Measurements from ENCODE around the gene FAIM2.

The FAIM2 gene

GRCh38 chr12:49912345-49913255 is 8.9 kb upstream of the FAIM2 start:
- Histone ChIP-seq H3K9me3 (ENCODE audit: insufficient read depth, low read depth, low read length) (peaks cover 1% of the 10 kb centered on the region), H3K18ac (ENCODE audit: low read length) (no peak overlapping the region), H3K79me1 (ENCODE audit: low read length) (no peaks in the 10 kb centered on the region), H3K4me3 (ENCODE audit: low read depth, low read length) (no peak overlapping the region), H2BK5ac (ENCODE audit: low read depth, low read length, poor library complexity) (no peak overlapping the region), H4K8ac (ENCODE audit: low read depth, low read length) (no peak overlapping the region), H3K4ac (ENCODE audit: low read depth, low read length) (no peak overlapping the region), H3K79me2 (ENCODE audit: control insufficient read depth, insufficient read depth, low read length, poor library complexity) (no peaks in the 10 kb centered on the region), H3K4me2 (ENCODE audit: low read length) (no peak overlapping the region), H3K9ac (ENCODE audit: low read length) (no peak overlapping the region), H2AK5ac (ENCODE audit: low read length) (no peak overlapping the region), H3K4me1 (ENCODE audit: control insufficient read depth in 1 of 2, insufficient read depth in 2 of 2, low read length in 2 of 2) (no peaks in the 10 kb centered on the region), H3K23ac (ENCODE audit: low read length) (no peak overlapping the region), H4K91ac (ENCODE audit: low read depth, low read length) (no peak overlapping the region), H3K14ac (ENCODE audit: low read length) (no peak overlapping the region), H2BK12ac (ENCODE audit: low read length) (no peak overlapping the region), H3K27me3 (ENCODE audit: insufficient read depth, low read length) (no peaks in the 10 kb centered on the region), H2AFZ (ENCODE audit: insufficient read depth, low read length, poor library complexity) (no peak overlapping the region), H4K12ac (ENCODE audit: low read depth, low read length) (no peak overlapping the region), H3K36me3 (ENCODE audit: control insufficient read depth in 1 of 2, insufficient read depth in 2 of 2, low read length in 2 of 2) (no peaks in the 10 kb centered on the region), H2BK120ac (ENCODE audit: insufficient read depth, low read length, poor library complexity) (no peak overlapping the region), H3K27ac (ENCODE audit: low read depth, low read length) (no peak overlapping the region)
- DNase-seq, result no peak
- WGBS (ENCODE audit: extremely low coverage, insufficient coverage, insufficient read length), result no CpG with 5 or more reads among the region's 16 CpGs

- Histone ChIP-seq H3K18ac (ENCODE audit: low read length) (no peak overlapping the region), H3K14ac (ENCODE audit: low read length) (no peak overlapping the region), H4K91ac (ENCODE audit: low read depth, low read length) (no peak overlapping the region), H3K27me3 (ENCODE audit: insufficient read depth, low read length) (no peaks in the 10 kb centered on the region), H2BK5ac (ENCODE audit: low read depth, low read length, poor library complexity) (no peak overlapping the region), H2AFZ (ENCODE audit: insufficient read depth, low read length, poor library complexity) (no peak overlapping the region), H3K79me1 (ENCODE audit: low read length) (no peaks in the 10 kb centered on the region), H3K27ac (ENCODE audit: low read depth, low read length) (no peak overlapping the region), H2AK5ac (ENCODE audit: low read length) (no peak overlapping the region), H3K4me2 (ENCODE audit: low read length) (no peak overlapping the region), H3K79me2 (ENCODE audit: control insufficient read depth, insufficient read depth, low read length, poor library complexity) (no peaks in the 10 kb centered on the region), H2BK120ac (ENCODE audit: insufficient read depth, low read length, poor library complexity) (no peak overlapping the region), H3K4me1 (ENCODE audit: control insufficient read depth in 1 of 2, insufficient read depth in 2 of 2, low read length in 2 of 2) (no peaks in the 10 kb centered on the region), H3K4me3 (ENCODE audit: low read depth, low read length) (no peak overlapping the region), H3K9me3 (ENCODE audit: insufficient read depth, low read depth, low read length) (no peaks in the 10 kb centered on the region), H3K4ac (ENCODE audit: low read depth, low read length) (no peak overlapping the region), H3K36me3 (ENCODE audit: control insufficient read depth in 1 of 2, insufficient read depth in 2 of 2, low read length in 2 of 2) (no peaks in the 10 kb centered on the region), H4K8ac (ENCODE audit: low read depth, low read length) (no peak overlapping the region), H3K9ac (ENCODE audit: low read length) (no peak overlapping the region), H2BK12ac (ENCODE audit: low read length) (no peak overlapping the region), H4K12ac (ENCODE audit: low read depth, low read length) (no peak overlapping the region), H3K23ac (ENCODE audit: low read length) (no peak overlapping the region)
- WGBS (ENCODE audit: extremely low coverage, insufficient coverage, insufficient read length), result no CpG with 5 or more reads among the region's 2 CpGs
- no peak for DNase-seq
Observed at GRCh38 chr12:49911213-49911605, 7.5 kb upstream of the FAIM2 start.

GRCh38 chr12:49910331-49911212 is 6.9 kb upstream of the FAIM2 start:
- H3K27me3 ChIP-seq (ENCODE audit: insufficient read depth, low read length), result no peaks in the 10 kb centered on the region
- H2AK5ac ChIP-seq (ENCODE audit: low read length), result no peak overlapping the region
- no peak overlapping the region for H3K14ac ChIP-seq (ENCODE audit: low read length)
- no peak overlapping the region for H3K9ac ChIP-seq (ENCODE audit: low read length)
- no peak overlapping the region for H2AFZ ChIP-seq (ENCODE audit: insufficient read depth, low read length, poor library complexity)
- no peak overlapping the region for H4K12ac ChIP-seq (ENCODE audit: low read depth, low read length)
- H3K4ac ChIP-seq (ENCODE audit: low read depth, low read length), result no peak overlapping the region
- no CpG with 5 or more reads among the region's 15 CpGs for WGBS (ENCODE audit: extremely low coverage, insufficient coverage, insufficient read length)
- H3K27ac ChIP-seq (ENCODE audit: low read depth, low read length), result no peak overlapping the region
- no peak overlapping the region for H4K8ac ChIP-seq (ENCODE audit: low read depth, low read length)
- H3K18ac ChIP-seq (ENCODE audit: low read length), result no peak overlapping the region
- no peaks in the 10 kb centered on the region for H3K79me1 ChIP-seq (ENCODE audit: low read length)
- H3K4me1 ChIP-seq (ENCODE audit: control insufficient read depth in 1 of 2, insufficient read depth in 2 of 2, low read length in 2 of 2), result no peaks in the 10 kb centered on the region
- H3K79me2 ChIP-seq (ENCODE audit: control insufficient read depth, insufficient read depth, low read length, poor library complexity), result no peaks in the 10 kb centered on the region
- H3K9me3 ChIP-seq (ENCODE audit: insufficient read depth, low read depth, low read length), result peaks cover under 1% of the 10 kb centered on the region
- no peak overlapping the region for H3K23ac ChIP-seq (ENCODE audit: low read length)
- no peak for DNase-seq
- H3K4me3 ChIP-seq (ENCODE audit: low read depth, low read length), result no peak overlapping the region
- no peak overlapping the region for H2BK12ac ChIP-seq (ENCODE audit: low read length)
- H3K36me3 ChIP-seq (ENCODE audit: control insufficient read depth in 1 of 2, insufficient read depth in 2 of 2, low read length in 2 of 2), result no peaks in the 10 kb centered on the region
- H4K91ac ChIP-seq (ENCODE audit: low read depth, low read length), result no peak overlapping the region
- no peak overlapping the region for H3K4me2 ChIP-seq (ENCODE audit: low read length)
- H2BK5ac ChIP-seq (ENCODE audit: low read depth, low read length, poor library complexity), result no peak overlapping the region
- H2BK120ac ChIP-seq (ENCODE audit: insufficient read depth, low read length, poor library complexity), result no peak overlapping the region

- Histone ChIP-seq H3K27me3 (ENCODE audit: insufficient read depth, low read length) (no peaks in the 10 kb centered on the region), H3K36me3 (ENCODE audit: control insufficient read depth in 1 of 2, insufficient read depth in 2 of 2, low read length in 2 of 2) (no peaks in the 10 kb centered on the region), H3K4ac (ENCODE audit: low read depth, low read length) (no peak overlapping the region), H3K23ac (ENCODE audit: low read length) (no peak overlapping the region), H3K9me3 (ENCODE audit: insufficient read depth, low read depth, low read length) (peaks cover 3% of the 10 kb centered on the region), H2BK120ac (ENCODE audit: insufficient read depth, low read length, poor library complexity) (no peak overlapping the region), H2AFZ (ENCODE audit: insufficient read depth, low read length, poor library complexity) (no peak overlapping the region), H4K8ac (ENCODE audit: low read depth, low read length) (no peak overlapping the region), H2BK5ac (ENCODE audit: low read depth, low read length, poor library complexity) (no peak overlapping the region), H3K18ac (ENCODE audit: low read length) (no peak overlapping the region), H3K79me1 (ENCODE audit: low read length) (no peaks in the 10 kb centered on the region), H3K4me2 (ENCODE audit: low read length) (no peak overlapping the region), H3K79me2 (ENCODE audit: control insufficient read depth, insufficient read depth, low read length, poor library complexity) (no peaks in the 10 kb centered on the region), H2BK12ac (ENCODE audit: low read length) (no peak overlapping the region), H3K27ac (ENCODE audit: low read depth, low read length) (no peak overlapping the region), H3K9ac (ENCODE audit: low read length) (no peak overlapping the region), H3K4me1 (ENCODE audit: control insufficient read depth in 1 of 2, insufficient read depth in 2 of 2, low read length in 2 of 2) (no peaks in the 10 kb centered on the region), H3K14ac (ENCODE audit: low read length) (no peak overlapping the region), H2AK5ac (ENCODE audit: low read length) (no peak overlapping the region), H3K4me3 (ENCODE audit: low read depth, low read length) (no peak overlapping the region), H4K12ac (ENCODE audit: low read depth, low read length) (no peak overlapping the region), H4K91ac (ENCODE audit: low read depth, low read length) (no peak overlapping the region)
- DNase-seq, result peak; percentile 37 to 49
- WGBS (ENCODE audit: extremely low coverage, insufficient coverage, insufficient read length), result no CpG with 5 or more reads among the region's 16 CpGs
Observed at GRCh38 chr12:49909826-49910225, 6.1 kb upstream of the FAIM2 start.
